Fibroblast of skin of scalp (primary cell): ENCODE data around the gene GPHN.
"Not testable (repeated sequence)": the region's sequence is repeated elsewhere in the genome, so short reads cannot be mapped to it uniquely, and the experiment has no call there.

Source experiments
- DNase-seq: peaks from one replicate; pipeline ENCODE4 v3.0.0-alpha.2; 2013

GPHN gene

GRCh38 chr14:66677780-66678179, 169.8 kb downstream of the GPHN start:
- DNase-seq = no peak

DNA sequence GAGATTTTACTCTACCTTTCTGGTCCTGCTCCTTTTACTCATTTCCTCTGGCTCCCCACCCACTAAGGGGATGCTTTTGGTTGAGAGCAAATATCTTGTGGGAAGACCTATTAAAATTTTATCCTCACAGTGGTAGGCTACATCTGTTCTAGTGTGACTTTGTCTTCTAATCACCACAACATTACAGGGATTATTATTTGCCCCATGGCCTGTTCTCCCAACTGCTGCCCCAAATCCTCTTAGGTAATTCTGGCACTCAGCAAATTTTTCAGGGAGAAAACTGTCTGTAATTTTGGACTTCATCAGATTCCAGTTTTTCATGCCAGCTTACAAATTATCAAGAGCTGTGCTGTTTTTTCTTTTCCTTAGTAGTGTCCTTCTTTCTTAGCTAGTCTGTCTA, 172.3 kb downstream of the GPHN start:
- no peak for DNase-seq

DNA sequence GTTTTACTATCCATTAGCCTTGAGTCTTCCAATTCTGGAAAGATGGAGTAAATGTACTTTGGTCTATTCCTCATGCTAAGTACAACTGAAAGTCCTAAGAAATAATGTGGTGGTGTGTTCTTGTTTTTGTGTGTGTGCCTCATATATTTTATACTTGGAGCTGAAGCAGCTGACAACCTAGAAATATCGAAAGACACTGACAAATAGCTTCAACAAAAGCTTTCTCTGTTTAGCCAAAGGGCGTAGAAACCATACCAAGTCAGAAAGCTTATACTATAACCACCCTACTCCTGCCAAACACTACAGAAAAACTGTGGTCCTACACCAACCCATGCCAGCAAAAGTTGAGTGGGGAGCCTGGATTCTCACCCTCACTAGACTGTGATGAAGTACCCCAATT, 188.4 kb downstream of the GPHN start:
- DNase-seq = no peak

- no peak for DNase-seq
Observed at GRCh38 chr14:66698503-66698902, 190.6 kb downstream of the GPHN start.

DNA sequence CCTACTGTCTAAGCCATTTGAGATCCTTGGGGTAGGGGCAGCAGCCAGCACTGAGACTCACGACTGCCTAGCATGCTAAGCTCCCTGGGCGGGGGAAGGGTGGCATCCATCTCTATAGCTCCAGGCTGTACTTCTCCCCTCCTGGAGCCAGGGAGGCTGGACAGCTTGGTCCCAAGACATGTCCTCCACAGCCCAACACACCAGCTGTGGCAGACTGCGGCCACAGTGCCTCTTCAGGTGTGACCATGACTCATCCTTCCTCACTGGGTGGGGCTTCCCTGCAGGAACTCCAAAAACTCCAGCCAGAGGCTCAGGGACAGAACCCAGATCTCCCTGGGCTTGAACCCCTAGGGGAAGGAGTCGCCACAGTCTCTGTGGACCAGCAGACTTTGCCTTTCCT, 193.9 kb downstream of the GPHN start:
- DNase-seq = no peak

DNA sequence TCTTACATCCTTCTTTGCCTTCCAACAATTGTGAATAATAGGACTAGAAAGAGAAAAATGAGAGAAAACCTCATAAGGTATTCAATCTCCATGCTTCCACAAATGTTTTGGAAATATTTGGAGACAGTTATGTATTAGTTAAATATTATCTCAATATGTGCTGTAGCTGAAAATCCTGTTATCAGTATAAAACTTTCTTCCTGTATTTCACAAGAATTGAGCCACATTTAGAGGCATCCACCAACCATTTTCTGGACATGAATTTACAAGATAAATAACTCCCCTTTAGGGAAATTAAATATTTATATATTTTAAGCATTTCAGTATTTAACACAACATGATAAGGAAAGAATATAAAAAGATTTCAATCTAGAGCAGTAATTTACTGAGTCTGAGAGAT, 200.3 kb downstream of the GPHN start:
- DNase-seq = no peak

DNA sequence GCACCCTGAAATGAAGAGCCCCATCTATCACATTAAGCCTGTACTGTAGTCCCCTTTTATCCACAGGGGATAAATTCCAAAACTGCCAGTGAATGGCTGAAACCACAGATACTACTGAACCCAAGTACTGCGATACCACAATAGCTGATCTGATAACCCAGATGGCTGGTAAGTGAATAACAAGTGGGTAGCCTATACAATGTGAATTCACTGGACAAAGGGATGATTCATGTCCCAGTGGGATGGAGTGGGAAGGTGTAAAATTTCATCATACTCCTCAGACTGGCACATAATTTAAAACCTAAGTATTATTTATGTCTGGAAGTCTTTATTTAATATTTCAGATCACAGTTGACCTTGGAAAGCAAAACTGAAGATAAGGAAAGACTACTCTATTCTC, 201.3 kb downstream of the GPHN start:
- peak; percentile 44 for DNase-seq

DNA sequence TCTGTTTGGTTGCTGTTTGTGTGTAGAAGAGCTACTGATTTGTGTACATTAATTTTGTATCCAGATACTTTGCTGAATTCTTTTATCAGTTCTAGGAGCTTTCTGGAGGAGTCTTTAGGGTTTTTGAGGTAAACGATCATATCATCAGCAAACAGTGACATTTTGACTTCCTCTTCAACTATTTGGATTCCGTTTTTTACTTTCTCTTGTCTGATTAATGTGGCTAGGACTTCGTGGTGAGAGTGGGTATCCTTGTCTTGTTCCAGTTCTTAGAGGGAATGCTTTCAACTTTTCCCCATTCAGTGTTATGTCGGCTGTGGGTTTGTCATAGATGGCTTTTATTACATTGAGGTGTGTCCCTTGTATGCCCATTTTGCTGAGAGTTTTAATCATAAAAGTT, 206.3 kb downstream of the GPHN start:
- not testable (repeated sequence) for DNase-seq

GRCh38 chr14:66715313-66715712, 207.4 kb downstream of the GPHN start:
- not testable (repeated sequence) for DNase-seq

GRCh38 chr14:66716227-66716626, 208.3 kb downstream of the GPHN start:
- no peak for DNase-seq

- no peak for DNase-seq
Observed at GRCh38 chr14:66717561-66718140, 209.7 kb downstream of the GPHN start.

DNA sequence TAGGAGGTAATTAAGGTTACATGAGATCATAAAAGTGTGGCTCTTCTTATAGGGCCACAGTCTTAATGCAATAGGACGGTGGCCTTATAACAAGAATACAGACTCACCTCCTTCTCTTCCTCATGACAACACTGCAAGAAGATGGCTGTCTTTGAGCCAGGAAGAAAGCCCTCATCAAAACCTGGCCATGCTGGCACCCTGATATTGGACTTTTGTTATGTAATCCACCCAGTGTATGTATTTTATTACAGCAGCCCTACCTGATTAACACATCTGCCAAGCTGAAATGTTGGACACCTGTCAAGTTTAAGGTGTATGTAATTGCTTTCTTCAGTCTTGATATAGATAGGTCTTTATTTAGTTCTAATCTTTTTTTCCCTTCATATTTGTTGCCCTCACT, 217.0 kb downstream of the GPHN start:
- DNase-seq = no peak

DNA sequence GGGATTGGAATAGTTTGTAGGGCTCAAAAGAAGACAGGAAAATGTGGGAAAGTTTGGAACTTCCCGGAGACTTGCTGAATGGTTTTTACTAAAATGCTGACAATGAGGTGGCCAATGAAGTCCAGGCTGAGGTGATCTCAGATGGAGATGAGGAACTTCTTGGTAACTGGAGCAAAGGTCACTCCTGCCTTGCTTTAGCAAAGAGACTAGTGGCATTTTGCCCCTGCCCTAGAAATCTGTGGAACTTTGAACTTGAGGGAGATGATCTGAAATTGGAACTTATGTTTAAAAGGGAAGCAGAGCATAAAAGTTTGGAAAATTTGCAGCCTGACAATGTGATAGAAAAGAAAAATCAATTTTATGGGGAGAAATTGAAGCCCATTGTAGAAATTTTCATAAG, 223.4 kb downstream of the GPHN start:
- DNase-seq = not testable (repeated sequence)

GRCh38 chr14:66735853-66736252, 227.9 kb downstream of the GPHN start:
- no peak for DNase-seq

DNA sequence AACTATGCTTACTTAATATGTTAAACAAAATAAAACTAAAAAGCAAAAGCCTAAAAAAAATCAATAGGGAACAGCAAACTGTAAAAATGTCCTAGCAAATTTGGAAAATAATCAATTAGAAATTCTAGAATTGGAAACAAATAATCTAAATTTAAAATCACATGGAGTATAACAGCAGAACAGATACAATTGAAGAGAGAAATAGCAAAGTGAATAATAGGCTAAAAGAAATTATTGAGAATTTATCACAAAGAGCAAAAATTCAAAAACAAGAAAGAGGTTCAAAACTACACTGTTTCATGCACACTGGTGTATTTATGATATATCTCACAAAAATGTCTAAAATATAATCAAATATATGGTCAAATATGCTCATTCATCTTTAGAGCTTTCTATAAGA, 231.9 kb downstream of the GPHN start:
- no peak for DNase-seq

DNA sequence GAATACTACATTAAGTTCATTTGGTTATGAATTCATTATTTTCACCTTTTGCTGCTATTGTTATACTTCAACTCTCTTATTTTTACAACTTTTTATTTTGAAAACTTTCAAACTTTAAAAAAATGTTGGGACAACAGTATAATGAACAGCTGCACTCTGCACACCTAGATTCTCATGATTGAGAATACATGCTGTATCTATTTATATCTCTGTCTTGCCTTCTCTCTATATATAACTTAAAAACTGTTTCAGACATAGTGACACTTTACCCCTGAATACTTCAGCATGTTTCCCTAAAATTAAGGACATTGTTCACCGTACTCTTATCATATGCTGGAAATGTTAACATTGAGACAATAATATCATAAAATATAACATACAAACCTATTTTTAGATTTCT, 237.1 kb downstream of the GPHN start:
- DNase-seq = no peak

- peak; percentile 44 for DNase-seq
Observed at GRCh38 chr14:66746316-66747006, 238.5 kb downstream of the GPHN start.

- DNase-seq = no peak
Observed at GRCh38 chr14:66752109-66752508, 244.2 kb downstream of the GPHN start.

GRCh38 chr14:66758031-66758613, 250.2 kb downstream of the GPHN start:
- no peak for DNase-seq

- no peak for DNase-seq
Observed at GRCh38 chr14:66772146-66772545, 264.2 kb downstream of the GPHN start.

DNA sequence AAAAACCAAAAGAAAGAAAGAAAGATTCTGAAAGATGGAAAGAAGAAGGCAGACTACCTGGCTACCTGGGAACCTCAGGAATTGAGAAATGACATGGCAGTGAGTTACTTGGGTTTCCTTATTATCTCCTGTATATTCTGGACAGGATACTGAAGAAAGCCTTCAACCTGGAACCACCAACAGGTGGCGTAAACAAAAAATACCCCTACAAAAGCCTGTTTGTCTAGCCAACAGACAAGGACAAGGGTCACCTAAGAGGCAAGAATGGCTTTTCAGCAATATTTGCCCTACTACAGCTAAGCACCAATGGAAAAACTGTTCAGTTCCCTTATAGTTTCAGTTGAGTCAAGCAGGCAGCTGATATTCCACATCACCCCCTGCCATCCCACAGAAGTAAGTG, 274.9 kb downstream of the GPHN start:
- DNase-seq = no peak

- no peak for DNase-seq
Observed at GRCh38 chr14:66790101-66790500, 282.2 kb downstream of the GPHN start.

DNA sequence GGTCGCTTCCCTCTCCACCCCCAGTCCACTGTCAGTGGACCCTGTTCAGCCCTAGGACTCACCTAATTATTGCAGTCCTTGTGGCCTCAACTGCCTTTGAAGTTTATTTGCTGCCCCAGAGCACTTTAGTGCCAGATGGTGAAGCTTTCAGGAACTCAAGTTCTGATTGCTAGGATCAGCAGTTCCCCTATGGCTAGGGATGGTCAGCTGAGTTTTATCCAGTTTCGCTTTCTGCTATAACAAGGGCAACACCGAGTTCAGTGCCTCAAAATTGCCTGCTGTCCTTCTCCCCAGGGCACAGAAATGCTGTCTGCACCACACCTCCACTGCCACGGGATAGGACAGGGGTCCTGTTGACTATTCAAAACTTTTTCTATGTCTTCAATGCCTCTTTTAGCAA, 295.0 kb downstream of the GPHN start:
- DNase-seq = no peak

DNA sequence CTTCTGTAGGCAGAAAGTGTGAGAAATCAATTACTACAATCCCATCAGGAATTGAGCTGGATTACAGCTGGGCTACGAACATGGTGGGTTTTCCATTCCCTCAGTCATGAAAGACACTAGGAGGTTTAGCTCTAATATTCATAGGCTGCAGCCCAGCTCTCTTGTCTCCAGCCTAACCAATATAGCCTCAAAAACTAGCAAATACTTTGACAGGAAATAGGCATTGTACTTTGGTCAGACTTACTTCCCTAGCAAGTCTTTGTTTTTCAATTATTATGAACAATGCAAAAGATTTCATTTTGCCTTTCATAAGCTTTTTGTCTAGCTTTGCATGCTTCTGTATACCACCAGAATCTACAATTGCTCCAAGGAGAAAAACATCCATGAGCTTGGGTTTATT, 296.2 kb downstream of the GPHN start:
- DNase-seq = no peak
